Skeletal muscle tissue (tissue), 4 donors: ENCODE data around the gene EPHA2. TPM values are rescaled to one million over a fixed set of nuclear protein-coding genes. Genes with fewer than 3 reads are reported as not detected.

Experiments
- H3K27ac ChIP-seq: one replicate; pipeline ENCODE4 v1.7.0; 2013; ENCODE audit warnings: mild to moderate bottlenecking, low read depth, low read length, inconsistent platforms
- H3K27me3 ChIP-seq, 3 donors: one replicate each; pipeline ENCODE4 v1.7.0; 2013; ENCODE audit warnings: low read length in 3 of 3; ENCODE audit not compliant: control insufficient read depth in 3 of 3, insufficient read depth in 3 of 3
- H3K36me3 ChIP-seq, 3 donors: one replicate each; pipeline ENCODE4 v1.7.0; 2013; ENCODE audit warnings: low read length in 3 of 3; ENCODE audit not compliant: control insufficient read depth in 3 of 3, insufficient read depth in 3 of 3
- H3K4me1 ChIP-seq, 3 donors: one replicate each; pipeline ENCODE4 v1.7.0; 2013; ENCODE audit warnings: low read length in 3 of 3, mild to moderate bottlenecking in 3 of 3; ENCODE audit not compliant: control insufficient read depth in 3 of 3, insufficient read depth in 3 of 3
- H3K4me3 ChIP-seq, 3 donors: one replicate each; pipeline ENCODE4 v1.7.0; 2013; ENCODE audit warnings: low read length in 3 of 3
- H3K9ac ChIP-seq, 3 donors: one replicate each; pipeline ENCODE4 v1.7.0; 2013; ENCODE audit warnings: low read length in 3 of 3, mild to moderate bottlenecking in 3 of 3, moderate library complexity in 2 of 3, low read depth in 1 of 3
- H3K9me3 ChIP-seq, 3 donors: one replicate each; pipeline ENCODE4 v1.7.0; 2013; ENCODE audit warnings: low read length in 3 of 3; ENCODE audit not compliant: control insufficient read depth in 3 of 3
- total RNA-seq: library from RNA; depleted of rRNA; stranded (reverse); fragments of >200 nt; gene quantifications from one replicate; pipeline ENCODE4 v1.2.3, GENCODE V29; 2014
- donor health status: Osteomylitis.

Gene EPHA2
- total RNA-seq, 1 donor from 2014 or later, result 5.2 TPM

DNA sequence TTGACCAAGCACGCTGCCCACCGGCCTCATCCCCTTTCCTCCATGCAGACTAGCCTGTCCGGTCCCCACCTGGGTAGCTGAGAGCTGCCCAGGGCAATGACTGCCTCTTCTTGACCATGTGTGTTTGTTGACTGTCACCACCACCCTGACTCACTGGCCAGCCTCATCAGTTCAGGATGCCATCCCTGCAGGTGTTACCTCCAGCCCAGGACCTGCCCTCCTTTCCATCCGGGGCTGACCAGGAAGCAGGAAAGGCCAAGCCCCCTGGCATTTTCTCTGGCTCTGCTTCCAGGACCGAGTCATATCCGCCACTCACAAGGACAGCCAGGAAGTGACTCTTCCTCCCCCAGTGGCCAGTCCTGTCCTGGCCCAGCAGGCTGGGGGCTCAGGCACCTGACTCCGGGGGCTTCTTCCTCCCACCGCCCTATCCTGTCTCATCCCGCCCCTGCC, 17.1 kb downstream of the EPHA2 start:
- Histone ChIP-seq H3K36me3 (peaks cover 3 to 28% (median 5%) of the 10 kb centered on the region in 3 donors), H3K27me3 (peaks cover 0 to 1% (median 0%) of the 10 kb centered on the region in 3 donors), H3K9me3 (no peaks in the 10 kb centered on the region), H3K4me3 (no peak overlapping the region), H3K27ac (no peak overlapping the region), H3K4me1 (peaks cover 22 to 36% (median 27%) of the 10 kb centered on the region in 3 donors), H3K9ac (no peak overlapping the region)

DNA sequence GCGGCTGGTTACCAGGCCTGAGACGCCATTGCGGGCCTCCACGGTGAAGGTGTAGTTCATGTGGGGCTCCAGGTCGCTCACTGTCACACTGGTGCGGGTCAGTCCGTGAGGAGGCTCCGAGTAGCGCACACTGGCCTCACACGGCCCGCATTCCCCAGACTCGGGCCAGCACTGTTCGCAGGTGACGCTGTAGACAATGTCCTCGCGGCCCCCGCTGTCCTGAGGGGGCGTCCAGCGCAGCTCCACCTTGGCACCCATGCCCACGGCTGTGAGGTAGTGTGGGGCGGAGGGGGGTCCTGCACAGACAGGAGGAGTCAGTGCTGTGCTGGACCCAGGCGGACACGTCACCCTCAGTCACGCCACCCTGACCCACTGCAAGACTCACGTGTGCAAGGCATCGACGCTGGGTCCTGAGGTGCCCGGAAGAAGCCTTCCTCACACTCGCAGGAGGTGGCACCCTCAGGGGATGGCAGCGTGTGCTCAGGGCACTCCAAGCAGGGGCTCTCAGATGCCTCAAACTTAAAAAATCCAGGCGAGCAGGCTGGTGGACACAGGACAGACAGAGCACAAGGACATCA, 17.9 kb downstream of the EPHA2 start:
- peaks cover 17 to 31% (median 19%) of the 10 kb centered on the region in 3 donors for H3K4me1 ChIP-seq
- H3K27ac ChIP-seq, result no peak overlapping the region
- H3K36me3 ChIP-seq, result peaks cover 3 to 27% (median 9%) of the 10 kb centered on the region in 3 donors
- H3K27me3 ChIP-seq, result no peaks in the 10 kb centered on the region
- H3K9me3 ChIP-seq, result no peaks in the 10 kb centered on the region
- no peak overlapping the region for H3K4me3 ChIP-seq
- H3K9ac ChIP-seq, result no peak overlapping the region

DNA sequence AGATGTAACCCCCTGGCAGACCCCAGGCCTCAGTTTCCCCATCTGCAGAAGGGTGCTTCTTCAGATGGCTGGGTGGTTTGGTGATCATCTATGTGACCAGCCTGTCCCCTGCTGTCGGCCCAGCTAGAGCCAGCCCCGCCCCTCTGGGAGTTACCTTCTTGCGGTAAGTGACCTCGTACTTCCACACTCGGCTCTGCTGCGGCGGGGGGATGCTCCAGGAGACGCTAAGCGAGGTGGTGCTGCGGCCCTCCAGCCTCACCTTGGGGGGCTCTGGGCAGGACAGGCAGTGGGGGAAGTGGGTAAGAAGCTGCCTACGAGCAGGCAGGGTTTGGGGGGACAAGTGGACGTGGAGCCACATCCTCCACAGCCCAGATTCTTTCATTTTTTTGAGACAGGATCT, 20.4 kb downstream of the EPHA2 start:
- H3K36me3 ChIP-seq, result peaks cover 6 to 35% (median 17%) of the 10 kb centered on the region in 3 donors
- H3K9me3 ChIP-seq, result no peaks in the 10 kb centered on the region
- no peak overlapping the region for H3K9ac ChIP-seq
- no peak overlapping the region for H3K27ac ChIP-seq
- no peaks in the 10 kb centered on the region for H3K27me3 ChIP-seq
- H3K4me3 ChIP-seq, result no peak overlapping the region
- peaks cover 6 to 18% (median 11%) of the 10 kb centered on the region in 3 donors for H3K4me1 ChIP-seq

DNA sequence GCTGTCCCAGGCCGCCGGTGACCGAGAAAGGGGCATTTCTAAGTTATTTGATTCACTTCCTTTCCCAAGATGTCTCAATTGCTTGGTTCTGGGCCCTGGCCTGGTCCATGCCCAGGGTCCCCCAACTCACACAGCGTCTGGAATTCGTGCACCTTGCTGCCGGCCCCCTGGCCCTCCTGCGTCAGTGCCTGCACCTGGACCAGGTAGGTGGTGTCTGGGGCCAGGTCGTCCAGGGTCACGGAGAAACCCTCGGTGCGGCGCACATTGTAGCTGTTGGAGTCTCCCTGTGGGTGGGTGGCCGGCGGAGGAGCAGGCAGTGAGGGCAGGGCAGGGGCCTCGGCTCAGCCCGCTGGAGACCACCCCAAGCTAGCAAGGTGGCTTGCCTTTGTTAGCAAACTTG, 21.0 kb downstream of the EPHA2 start:
- no peaks in the 10 kb centered on the region for H3K27me3 ChIP-seq
- H3K9me3 ChIP-seq, result no peaks in the 10 kb centered on the region
- H3K9ac ChIP-seq, result no peak overlapping the region
- no peak overlapping the region for H3K27ac ChIP-seq
- peaks cover 6 to 39% (median 17%) of the 10 kb centered on the region in 3 donors for H3K36me3 ChIP-seq
- H3K4me1 ChIP-seq, result peaks cover 4 to 12% (median 11%) of the 10 kb centered on the region in 3 donors
- no peak overlapping the region for H3K4me3 ChIP-seq

DNA sequence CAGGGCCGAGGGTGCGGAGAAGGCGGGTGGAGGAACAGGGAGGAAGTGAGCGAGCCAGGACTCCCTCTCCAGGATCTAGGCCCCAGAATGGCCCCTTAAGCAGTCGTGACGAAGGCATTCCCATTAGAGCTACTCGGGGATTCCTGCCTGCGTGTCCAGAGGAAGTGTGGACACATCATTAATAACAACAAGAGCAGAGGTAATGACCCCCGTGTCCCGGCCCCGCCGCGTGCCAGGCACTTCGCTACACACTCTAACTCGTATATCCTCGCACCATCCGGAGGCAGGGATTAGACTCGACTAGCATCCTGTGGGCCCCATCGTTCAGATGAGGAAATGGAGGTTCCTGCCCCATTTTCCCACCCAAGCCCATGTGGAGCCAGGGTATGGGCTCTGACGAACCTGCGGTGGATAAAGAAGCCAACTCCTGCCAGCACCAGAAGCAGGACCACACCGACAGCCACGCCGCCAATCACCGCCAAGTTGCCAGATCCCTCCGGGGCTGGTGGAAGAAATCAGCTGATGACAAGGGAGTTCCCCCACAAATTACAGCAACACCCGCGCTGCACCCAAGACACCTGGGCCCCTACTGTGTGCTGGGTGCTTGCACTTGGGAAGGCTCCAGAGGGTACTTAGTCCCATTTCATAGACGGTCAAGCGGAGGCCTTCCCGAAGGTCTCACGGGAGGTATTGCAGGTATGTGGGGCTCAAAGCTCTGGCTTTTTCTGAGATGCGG, 21.6 kb downstream of the EPHA2 start:
- no peak overlapping the region for H3K27ac ChIP-seq
- H3K9ac ChIP-seq, result no peak overlapping the region
- no peaks in the 10 kb centered on the region for H3K9me3 ChIP-seq
- no peak overlapping the region for H3K4me3 ChIP-seq
- H3K36me3 ChIP-seq, result peaks cover 6 to 42% (median 19%) of the 10 kb centered on the region in 3 donors
- no peaks in the 10 kb centered on the region for H3K27me3 ChIP-seq
- H3K4me1 ChIP-seq, result peaks cover 4 to 8% (median 7%) of the 10 kb centered on the region in 3 donors

DNA sequence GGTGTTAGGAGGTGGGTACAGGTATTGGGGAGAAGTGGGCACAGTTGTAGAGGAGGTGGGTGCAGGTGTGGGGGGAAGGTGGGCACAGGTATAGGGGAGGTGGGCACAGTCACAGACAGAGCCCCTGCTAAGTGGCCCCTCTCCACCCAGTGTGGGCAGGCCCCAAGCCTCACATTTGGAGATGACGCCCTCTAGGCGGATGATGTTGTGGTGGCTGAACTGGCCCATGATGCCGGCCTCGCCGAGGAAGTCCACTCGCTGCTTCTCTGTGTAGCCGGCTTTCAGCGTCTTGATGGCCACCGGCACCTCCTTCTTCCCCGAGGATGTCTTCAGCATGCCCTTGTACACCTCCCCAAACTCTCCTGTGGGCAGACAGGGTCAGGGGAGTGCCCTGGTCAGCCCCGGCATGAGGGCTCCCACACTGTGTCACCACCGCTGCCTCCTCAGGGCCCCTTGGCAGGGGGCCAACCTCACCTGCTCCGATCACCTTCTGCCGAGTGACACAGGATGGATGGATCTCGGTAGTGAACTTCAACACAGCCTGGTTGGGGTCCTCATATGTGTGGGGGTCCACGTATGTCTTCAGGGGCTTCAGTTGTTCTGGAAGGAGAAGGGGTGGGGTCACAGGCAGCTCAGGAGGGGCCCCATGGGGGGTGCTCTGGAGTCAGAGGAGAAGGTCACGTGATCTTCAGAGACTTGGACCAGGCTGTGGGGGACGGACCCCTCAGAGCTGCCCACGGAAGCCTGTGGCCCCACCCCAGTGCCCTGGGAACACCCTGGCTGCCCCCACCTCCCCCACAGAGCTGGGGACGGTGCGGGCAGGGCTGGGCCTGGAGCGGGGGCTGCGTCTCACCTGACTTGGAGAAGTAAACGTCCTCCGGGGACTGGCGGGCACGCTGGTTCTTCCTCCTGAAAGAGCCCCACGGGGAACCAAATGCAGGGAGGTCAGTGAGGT, 22.6 kb downstream of the EPHA2 start:
- no peak overlapping the region for H3K9ac ChIP-seq
- H3K9me3 ChIP-seq, result no peaks in the 10 kb centered on the region
- H3K27me3 ChIP-seq, result no peaks in the 10 kb centered on the region
- peaks cover 0 to 9% (median 4%) of the 10 kb centered on the region in 3 donors for H3K4me1 ChIP-seq
- peaks cover 6 to 42% (median 19%) of the 10 kb centered on the region in 3 donors for H3K36me3 ChIP-seq
- no peak overlapping the region for H3K4me3 ChIP-seq
- no peak overlapping the region for H3K27ac ChIP-seq

DNA sequence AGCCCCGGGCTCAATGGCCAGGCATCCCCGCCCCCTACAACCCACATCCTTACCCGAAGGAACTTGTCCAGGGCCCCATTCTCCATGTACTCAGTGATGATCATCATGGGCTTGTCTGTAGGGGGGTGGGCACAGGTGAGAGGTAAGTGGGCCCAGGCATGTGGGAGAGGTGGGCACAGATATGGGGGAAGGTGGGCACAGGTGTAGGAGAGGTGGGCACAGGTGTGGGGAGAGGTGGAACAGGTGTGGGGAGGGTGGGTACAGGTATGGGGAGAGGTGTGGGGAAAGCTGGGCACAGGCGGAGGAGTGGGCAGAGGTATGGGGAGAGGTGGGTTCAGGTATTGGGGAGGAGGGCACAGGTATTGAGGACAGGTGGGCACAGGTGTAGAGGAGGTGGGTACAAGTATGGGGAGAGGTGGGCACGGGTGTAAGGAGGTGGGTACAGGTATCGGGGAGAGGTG, 23.5 kb downstream of the EPHA2 start:
- no peaks in the 10 kb centered on the region for H3K9me3 ChIP-seq
- peaks cover 0 to 11% (median 4%) of the 10 kb centered on the region in 3 donors for H3K4me1 ChIP-seq
- H3K36me3 ChIP-seq, result peaks cover 6 to 40% (median 22%) of the 10 kb centered on the region in 3 donors
- H3K9ac ChIP-seq, result no peak overlapping the region
- no peaks in the 10 kb centered on the region for H3K27me3 ChIP-seq
- H3K4me3 ChIP-seq, result no peak overlapping the region
- H3K27ac ChIP-seq, result no peak overlapping the region

DNA sequence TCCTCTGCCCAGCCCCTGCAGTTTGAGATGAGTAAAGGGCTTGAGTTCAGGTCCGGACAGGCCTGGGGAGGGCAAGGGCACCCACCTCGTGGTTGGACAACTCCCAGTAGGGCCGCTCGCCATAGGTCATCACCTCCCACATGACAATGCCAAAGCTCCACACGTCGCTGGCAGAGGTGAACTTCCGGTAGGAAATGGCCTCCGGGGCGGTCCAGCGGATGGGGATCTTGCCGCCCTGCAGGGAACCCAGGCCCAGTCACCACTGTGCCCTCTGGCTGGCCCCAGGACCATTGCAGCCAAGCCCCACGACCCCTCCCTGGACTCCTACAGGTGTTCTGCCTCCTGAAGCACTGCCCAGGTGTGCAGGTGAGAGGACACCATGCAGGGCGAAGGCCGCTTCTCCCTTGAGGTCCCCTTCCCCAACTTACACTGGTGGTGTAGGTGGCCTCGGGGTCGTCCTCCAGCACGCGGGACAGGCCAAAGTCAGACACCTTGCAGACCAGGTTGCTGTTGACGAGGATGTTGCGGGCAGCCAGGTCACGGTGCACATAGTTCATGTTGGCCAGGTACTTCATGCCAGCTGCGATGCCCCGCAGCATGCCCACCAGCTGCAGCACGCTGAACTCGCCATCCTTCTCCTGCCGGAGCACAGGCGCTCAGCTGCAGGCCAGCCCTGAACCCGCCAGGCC, 24.1 kb downstream of the EPHA2 start:
- Histone ChIP-seq H3K27ac (no peak overlapping the region), H3K4me3 (no peak overlapping the region), H3K9ac (no peak overlapping the region), H3K36me3 (peaks cover 6 to 38% (median 22%) of the 10 kb centered on the region in 3 donors), H3K9me3 (no peaks in the 10 kb centered on the region), H3K27me3 (no peaks in the 10 kb centered on the region), H3K4me1 (peaks cover 0 to 11% (median 4%) of the 10 kb centered on the region in 3 donors)

DNA sequence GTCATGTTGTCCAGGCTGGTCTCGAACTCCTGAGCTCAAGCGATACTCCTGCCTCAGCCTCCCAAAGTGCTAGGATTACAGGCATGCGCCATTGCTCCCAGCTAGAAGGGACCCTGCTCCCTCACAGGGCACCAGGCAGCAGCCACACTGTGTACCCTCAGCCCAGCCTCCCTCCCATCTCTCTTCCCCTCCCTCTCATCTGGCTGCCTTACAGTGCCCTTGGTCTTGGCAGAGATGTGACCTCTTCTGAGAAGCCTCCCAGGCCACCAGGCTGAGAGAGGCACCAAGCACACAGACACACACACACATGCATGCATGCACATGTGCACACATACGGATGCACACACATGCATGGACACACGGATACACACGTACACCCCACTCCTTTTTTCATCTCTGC, 25.0 kb downstream of the EPHA2 start:
- H3K36me3 ChIP-seq, result peaks cover 6 to 39% (median 21%) of the 10 kb centered on the region in 3 donors
- H3K4me1 ChIP-seq, result peaks cover 0 to 15% (median 10%) of the 10 kb centered on the region in 3 donors
- no peaks in the 10 kb centered on the region for H3K27me3 ChIP-seq
- H3K4me3 ChIP-seq, result no peak overlapping the region
- H3K9ac ChIP-seq, result no peak overlapping the region
- no peak overlapping the region for H3K27ac ChIP-seq
- no peaks in the 10 kb centered on the region for H3K9me3 ChIP-seq
